Glutamatergic neuron (in vitro differentiated cells): ENCODE results near the gene DLG2. TPM values are rescaled to one million over a fixed set of nuclear protein-coding genes. Genes with fewer than 3 reads are reported as not detected.
A peak's percentile ranks its signal among the peaks of the same experiment; 100 is the strongest.

Source experiments
- DNase-seq: peaks from one replicate; pipeline ENCODE4 v3.0.0; 2022
- H3K27ac Mint-ChIP-seq: one replicate; pipeline ENCODE4 v1.8.0; 2020; ENCODE audit warnings: mild to moderate bottlenecking, mixed read lengths, inconsistent platforms; ENCODE audit not compliant: unreplicated experiment
- H3K27me3 Mint-ChIP-seq: one replicate; pipeline ENCODE4 v1.8.0; 2020; ENCODE audit warnings: mild to moderate bottlenecking, moderate library complexity, mixed read lengths, inconsistent platforms; ENCODE audit not compliant: unreplicated experiment
- H3K36me3 Mint-ChIP-seq: one replicate; pipeline ENCODE4 v1.8.0; 2020; ENCODE audit warnings: mild to moderate bottlenecking, mixed read lengths, inconsistent platforms; ENCODE audit not compliant: unreplicated experiment
- H3K4me1 Mint-ChIP-seq: one replicate; pipeline ENCODE4 v1.8.0; 2020; ENCODE audit warnings: mild to moderate bottlenecking, low read depth, mixed read lengths, inconsistent platforms; ENCODE audit not compliant: unreplicated experiment
- H3K4me3 Mint-ChIP-seq: one replicate; pipeline ENCODE4 v1.8.0; 2020; ENCODE audit warnings: mild to moderate bottlenecking, mixed read lengths, inconsistent platforms; ENCODE audit not compliant: unreplicated experiment
- H3K9me3 Mint-ChIP-seq: one replicate; pipeline ENCODE4 v1.8.0; 2020; ENCODE audit warnings: mild to moderate bottlenecking, moderate library complexity, mixed read lengths, inconsistent platforms; ENCODE audit not compliant: unreplicated experiment
- CTCF ChIP-seq: fragments of 200-600 bp; sonication (generic); IDR thresholded peaks from one replicate; pipeline ENCODE4 v1.5.0; 2021; ENCODE audit not compliant: partially characterized antibody, unreplicated experiment
- total RNA-seq: library from RNA; stranded (reverse); fragmentation: NEBNext Ultra II Directional; extraction: Animal tissue kit (Norgen Biotek cat#: 25700); gene quantifications from one replicate; pipeline ENCODE4 v1.2.1, GENCODE V29; 2021; ENCODE audit not compliant: unreplicated experiment

Gene DLG2
- total RNA-seq, 1 donor from 2014 or later = 2.9 TPM

GRCh38 chr11:84909740-84910139 lies 717.4 kb downstream of the DLG2 start:
- Mint-ChIP-seq H3K4me3 (no peak overlapping the region), H3K4me1 (peaks cover 7% of the 10 kb centered on the region), H3K27ac (peak overlapping the region; percentile 23), H3K9me3 (no peaks in the 10 kb centered on the region), H3K27me3 (peaks cover 4% of the 10 kb centered on the region), H3K36me3 (no peaks in the 10 kb centered on the region)
- no peak for TF ChIP-seq CTCF
- DNase-seq = peak; percentile 28

DNA sequence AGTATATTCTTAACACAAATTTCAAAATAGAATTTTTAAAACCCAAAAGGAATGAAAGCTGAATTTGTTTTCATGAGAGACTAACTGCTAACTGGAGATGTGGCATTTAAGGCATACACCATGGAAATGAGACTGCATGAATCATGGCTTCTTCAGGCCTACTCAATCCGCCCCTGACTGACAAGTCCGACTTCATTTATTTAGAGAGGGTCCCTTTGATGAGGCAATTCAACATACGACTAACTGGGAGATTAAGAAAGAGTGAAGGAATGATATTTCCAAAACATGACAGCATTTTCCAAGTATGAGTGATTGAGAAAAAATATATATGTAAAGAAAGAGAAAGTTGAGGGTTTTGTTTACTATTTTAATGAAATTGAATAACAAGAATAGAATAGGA lies 720.1 kb downstream of the DLG2 start:
- no peak overlapping the region for H3K27ac Mint-ChIP-seq
- no peak for TF ChIP-seq CTCF

GRCh38 chr11:84905411-84905810 lies 721.7 kb downstream of the DLG2 start:
- no peak for DNase-seq
- no peaks in the 10 kb centered on the region for H3K9me3 Mint-ChIP-seq
- no peak overlapping the region for H3K27ac Mint-ChIP-seq
- peaks cover 1% of the 10 kb centered on the region for H3K27me3 Mint-ChIP-seq
- peaks cover 16% of the 10 kb centered on the region for H3K4me1 Mint-ChIP-seq
- H3K36me3 Mint-ChIP-seq = no peaks in the 10 kb centered on the region
- TF ChIP-seq CTCF = no peak
- H3K4me3 Mint-ChIP-seq = no peak overlapping the region

More for the DNA sequence above, 720.1 kb downstream of the DLG2 start:
- Mint-ChIP-seq H3K4me3 (no peak overlapping the region), H3K9me3 (no peaks in the 10 kb centered on the region), H3K36me3 (no peaks in the 10 kb centered on the region), H3K27me3 (peaks cover 1% of the 10 kb centered on the region), H3K4me1 (peaks cover 15% of the 10 kb centered on the region)
- DNase-seq = no peak

GRCh38 chr11:84902445-84902844 lies 724.7 kb downstream of the DLG2 start:
- Mint-ChIP-seq H3K9me3 (no peaks in the 10 kb centered on the region), H3K27me3 (no peaks in the 10 kb centered on the region), H3K27ac (no peak overlapping the region), H3K4me1 (peaks cover 11% of the 10 kb centered on the region), H3K4me3 (no peak overlapping the region), H3K36me3 (no peaks in the 10 kb centered on the region)
- no peak for TF ChIP-seq CTCF
- no peak for DNase-seq

DNA sequence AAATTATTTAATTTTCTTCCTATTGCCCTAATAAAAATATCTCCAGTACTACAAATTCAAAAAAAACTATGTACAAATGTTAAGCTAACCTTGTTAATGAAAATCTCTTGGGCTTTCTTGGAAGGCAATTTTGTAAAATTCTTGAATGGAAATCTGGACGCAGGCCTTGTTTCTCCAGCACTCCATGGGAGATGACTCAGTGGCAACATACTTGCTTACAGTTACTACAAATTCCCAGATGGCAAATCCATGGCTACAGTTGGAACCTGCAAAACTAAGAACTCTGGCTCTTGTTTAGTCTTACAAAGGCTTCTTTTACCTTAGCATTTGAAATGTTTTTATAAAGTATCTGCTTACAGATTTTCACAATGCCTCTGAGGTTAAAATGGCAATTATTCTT lies 725.2 kb downstream of the DLG2 start:
- TF ChIP-seq CTCF = no peak
- Mint-ChIP-seq H3K27me3 (no peaks in the 10 kb centered on the region), H3K4me3 (no peak overlapping the region), H3K27ac (no peak overlapping the region), H3K4me1 (peaks cover 11% of the 10 kb centered on the region), H3K9me3 (no peaks in the 10 kb centered on the region), H3K36me3 (no peaks in the 10 kb centered on the region)
- DNase-seq = no peak
